NCI-H1048 (cell line): ENCODE data around the gene SLC7A7.
"Not testable (repeated sequence)": the region's sequence is repeated elsewhere in the genome, so short reads cannot be mapped to it uniquely, and the experiment has no call there.

Experiments
- DNase-seq: peaks from one replicate; lab custom pipeline; 2025; lab: John Stamatoyannopoulos, UW

Gene SLC7A7

DNA sequence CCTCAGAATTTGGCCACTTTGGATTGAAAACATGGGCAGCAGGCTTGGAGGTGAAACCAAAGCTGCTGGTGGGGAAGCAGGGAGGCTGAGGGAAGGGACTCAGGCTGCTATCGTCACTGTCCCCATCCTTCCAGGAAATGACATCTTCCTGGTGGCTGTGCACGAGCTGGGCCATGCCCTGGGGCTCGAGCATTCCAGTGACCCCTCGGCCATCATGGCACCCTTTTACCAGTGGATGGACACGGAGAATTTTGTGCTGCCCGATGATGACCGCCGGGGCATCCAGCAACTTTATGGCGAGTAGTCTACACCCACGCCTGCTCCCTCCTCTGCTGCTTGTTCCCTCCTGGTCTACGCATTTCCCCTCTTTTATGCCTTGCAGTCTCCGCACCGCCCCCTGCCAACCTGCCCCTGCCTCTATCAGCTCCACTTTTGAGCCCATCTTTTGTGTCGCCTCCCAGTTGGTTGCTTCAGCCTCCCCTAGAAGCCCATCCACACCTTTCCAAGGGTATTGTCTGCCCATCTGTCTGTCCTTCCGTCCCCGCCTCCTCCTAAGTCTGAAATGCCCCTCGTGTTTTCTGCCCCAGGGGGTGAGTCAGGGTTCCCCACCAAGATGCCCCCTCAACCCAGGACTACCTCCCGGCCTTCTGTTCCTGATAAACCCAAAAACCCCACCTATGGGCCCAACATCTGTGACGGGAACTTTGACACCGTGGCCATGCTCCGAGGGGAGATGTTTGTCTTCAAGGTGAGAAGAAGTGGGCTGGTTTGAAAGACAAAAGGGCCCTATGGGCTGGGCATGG lies 28.1 kb upstream of the SLC7A7 start:
- DNase-seq, result no peak

DNA sequence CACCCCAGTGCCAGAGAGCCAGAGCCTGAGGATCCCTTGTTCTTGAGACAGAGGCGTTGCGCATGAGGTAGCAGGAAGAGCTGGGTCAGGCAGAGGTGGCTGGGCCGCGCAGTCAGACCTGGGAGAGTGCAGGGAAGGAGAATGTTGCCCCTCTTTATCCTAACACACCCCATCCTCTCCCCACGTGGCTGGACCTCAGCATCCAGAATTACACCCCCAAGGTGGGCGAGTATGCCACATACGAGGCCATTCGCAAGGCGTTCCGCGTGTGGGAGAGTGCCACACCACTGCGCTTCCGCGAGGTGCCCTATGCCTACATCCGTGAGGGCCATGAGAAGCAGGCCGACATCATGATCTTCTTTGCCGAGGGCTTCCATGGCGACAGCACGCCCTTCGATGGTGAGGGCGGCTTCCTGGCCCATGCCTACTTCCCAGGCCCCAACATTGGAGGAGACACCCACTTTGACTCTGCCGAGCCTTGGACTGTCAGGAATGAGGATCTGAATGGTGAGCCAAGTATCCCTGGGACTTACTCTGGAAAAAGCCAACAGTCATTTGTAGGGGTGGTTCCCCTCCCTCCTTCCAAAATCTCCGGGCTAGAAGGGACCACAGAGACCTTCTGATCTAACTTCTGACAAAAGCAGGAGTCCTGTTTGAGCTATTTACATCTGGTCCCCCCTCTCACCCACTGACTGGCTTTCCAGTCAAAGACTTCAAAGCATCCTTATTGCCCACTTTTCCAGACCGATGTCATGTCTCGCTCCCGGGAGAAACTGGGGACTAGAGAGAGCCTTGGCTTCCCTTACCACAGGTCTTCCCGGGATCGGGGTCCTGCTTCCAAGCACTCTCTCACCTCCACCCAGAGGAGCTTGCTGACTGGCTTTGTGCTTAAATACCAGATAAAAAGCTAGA lies 27.2 kb upstream of the SLC7A7 start:
- no peak for DNase-seq

DNA sequence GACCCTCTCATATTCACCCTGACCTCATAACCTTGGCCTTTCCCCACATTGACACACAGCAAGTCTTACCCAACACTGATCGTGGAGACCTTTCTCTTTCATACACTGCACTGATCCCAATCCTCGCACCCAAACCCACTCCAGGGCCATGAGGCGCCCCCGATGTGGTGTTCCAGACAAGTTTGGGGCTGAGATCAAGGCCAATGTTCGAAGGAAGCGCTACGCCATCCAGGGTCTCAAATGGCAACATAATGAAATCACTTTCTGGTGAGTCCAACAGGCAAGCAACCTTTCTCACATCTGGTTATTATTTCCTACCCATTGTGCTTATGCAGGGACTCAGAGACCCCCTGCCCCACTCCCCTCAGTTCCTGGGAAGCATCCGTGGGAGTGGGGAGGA lies 26.5 kb upstream of the SLC7A7 start:
- no peak for DNase-seq

DNA sequence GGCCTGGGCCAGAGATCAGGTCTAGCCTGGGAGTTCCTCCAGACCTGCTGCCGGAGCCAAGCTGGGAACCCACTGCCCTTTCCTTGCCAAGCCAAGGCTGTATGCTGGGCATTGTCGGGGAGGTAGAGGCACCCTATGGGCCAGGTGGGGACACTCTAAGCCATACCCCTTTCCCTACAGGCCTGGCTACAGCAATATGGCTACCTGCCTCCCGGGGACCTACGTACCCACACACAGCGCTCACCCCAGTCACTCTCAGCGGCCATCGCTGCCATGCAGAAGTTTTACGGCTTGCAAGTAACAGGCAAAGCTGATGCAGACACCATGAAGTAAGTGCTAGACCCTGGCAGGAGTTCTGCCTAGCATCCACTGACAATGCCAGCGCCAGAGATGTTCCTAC lies 26.1 kb upstream of the SLC7A7 start:
- no peak for DNase-seq

DNA sequence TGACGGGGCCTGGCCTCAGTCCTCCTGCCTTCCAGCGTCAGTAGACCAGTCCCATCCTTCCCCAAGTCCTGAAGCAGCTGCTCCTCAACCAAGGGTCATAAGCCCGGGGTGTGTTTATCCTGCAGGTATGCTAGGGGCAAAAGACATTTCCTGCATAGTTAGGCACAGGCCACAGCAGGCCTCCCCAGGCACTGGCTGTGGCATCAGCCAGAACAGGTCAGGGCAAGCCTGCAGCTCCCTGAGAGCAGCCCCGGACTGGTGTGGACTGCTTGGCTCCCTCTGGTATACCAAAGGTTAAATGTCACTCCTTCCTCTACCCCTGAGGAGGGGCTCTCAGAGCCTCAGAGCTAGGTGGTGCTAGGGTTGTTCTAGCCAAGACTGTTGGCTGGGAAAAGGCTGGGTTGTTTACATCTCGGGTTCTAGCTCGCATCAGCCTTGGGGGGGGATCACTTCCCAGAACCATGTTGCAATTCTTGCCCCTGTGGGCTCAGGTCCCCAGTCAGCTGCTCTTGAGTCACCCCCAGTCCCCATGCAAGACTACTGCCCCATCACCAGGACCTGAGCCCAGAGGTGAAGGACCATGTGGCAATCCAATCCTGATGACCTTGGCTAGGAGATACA lies 24.0 kb upstream of the SLC7A7 start:
- no peak for DNase-seq

DNA sequence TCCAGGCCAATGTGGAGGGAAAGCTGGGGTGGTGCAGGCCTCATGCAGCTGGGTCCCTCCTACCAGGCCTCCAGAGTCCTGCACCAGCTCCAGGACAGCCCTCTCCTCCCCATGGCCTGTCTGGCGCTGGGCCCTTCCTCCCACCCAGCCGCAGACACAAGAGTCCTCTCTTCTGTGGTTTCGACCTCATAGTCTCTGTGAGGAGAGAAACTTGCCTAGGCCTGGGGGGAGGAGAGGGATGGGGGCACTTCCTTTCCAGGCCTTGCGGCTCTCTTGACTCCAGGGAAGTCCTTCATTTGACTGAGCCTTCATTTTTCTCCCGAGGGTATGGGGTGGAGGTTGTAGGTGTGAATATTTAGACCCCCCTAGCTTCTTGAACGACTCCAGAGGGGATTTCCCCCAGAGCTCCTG lies 23.4 kb upstream of the SLC7A7 start:
- no peak for DNase-seq

DNA sequence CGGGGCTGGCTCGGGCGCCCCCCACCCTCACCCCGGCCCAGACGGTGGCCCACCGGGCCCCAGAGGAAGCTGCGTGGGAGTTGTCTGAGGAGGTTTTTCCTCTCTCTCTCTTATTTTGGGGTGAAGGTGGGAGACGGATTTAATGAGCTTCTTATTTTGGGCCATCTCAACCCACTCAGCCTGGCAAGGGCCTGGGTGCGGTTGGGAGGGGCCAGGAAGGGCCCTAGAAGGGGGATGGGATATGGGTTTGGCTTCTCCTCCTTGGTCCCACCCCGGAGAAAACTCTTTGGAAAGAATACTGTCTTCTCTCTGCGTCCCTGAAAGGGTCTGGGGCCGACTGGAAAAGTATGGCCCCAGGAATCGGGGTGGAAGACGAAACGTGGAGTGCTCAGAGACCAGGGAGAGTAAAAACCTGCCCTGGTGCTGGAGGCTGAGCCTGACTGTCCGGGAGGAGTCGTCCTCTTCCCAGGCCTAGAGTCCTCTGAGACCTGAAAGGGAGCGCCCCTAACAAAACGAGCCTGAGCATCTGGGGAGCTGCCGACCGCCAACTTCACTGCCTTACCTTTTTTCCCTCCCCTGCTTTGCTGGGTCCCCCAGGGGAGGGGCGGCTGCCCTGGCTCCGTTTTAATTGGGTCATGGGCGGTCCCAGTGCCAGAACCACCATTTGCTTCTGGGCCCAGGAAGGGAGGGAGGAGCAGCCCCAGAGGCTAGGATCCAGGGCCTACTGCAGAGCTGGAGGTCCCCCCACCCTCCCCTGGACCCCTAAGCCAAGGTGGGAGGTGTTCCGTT lies 22.7 kb upstream of the SLC7A7 start:
- no peak for DNase-seq

DNA sequence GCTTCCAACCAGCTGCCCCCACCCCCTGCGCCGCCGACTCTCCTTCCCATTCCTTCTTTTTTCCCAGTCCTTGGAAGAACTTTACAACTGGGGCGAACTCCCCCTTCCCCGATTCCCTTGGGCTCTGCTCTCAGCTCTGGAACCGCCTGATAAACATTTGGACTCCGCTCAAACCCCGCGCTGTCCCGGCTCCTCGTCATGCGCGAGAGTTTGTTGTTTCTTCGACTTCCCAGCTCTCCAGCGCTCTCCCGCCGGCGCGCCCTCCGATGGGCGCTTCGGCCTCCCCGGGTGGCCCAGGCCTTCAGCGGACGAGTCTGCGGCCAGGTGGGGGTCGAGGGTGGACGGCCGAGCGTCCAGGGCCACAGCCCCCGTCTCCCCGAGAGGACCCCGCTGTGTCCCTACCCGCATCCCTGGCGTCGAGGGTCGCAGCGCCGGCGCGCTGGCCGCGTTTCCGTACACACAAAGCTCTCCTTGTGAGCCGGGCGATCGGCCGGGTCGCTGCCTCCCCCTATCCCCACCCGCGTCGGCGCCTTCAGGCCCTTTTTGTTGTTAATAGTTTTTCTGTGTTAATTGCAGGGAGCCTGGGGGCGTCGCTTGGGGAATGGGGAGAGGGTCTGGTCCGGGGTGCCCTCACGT lies 22.0 kb upstream of the SLC7A7 start:
- no peak for DNase-seq

DNA sequence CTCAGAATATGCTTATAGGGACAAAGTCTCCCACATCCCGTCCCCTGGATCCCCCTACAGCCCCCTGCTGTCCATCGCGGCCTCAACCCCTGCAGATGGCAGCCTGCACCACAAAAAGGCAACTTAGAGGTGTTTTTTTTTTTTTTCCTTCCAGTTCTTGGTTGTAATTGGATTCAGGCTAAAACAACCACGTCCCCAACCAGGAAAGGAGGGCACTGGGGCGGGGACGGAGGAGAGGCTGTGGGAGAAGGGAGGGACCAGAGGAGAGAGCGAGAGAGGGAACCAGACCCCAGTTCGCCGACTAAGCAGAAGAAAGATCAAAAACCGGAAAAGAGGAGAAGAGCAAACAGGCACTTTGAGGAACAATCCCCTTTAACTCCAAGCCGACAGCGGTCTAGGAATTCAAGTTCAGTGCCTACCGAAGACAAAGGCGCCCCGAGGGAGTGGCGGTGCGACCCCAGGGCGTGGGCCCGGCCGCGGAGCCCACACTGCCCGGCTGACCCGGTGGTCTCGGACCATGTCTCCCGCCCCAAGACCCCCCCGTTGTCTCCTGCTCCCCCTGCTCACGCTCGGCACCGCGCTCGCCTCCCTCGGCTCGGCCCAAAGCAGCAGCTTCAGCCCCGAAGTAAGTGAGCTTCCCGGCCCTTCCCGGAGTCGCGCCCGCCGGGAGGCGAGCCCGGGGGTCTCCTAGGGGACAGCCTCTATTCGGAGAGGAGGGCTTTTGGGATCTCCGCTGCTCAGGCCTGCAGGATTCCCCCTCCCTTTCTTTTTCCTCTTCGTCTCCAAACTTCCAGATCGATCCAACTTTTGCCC lies 21.3 kb upstream of the SLC7A7 start, which contains the start of gene MMP14:
Gene MMP14 (plus strand): TSS at position 285 of the 813 bp plus-strand sequence. CDS start 233 bp downstream, at position 518.
- peak; percentile 43 for DNase-seq

DNA sequence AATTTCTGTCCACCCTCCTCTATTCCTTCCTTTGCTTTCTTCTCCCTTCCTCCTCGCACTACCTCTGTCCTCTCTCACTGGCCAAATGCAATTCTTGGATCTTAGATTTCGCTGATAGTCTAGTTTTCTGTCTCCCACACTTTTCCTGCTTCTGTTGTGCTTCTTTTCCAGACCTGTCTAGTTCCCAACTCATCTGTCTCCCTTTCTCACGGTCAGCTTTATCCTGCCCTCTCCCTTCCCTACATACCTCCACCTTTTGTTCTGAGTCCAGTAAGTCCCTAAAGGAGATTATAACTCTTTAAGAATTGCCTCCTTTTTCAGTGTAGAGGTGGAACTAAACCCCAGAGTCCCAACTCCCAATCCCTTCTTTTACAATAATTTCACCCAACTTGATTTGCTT lies 20.3 kb upstream of the SLC7A7 start:
- no peak for DNase-seq

DNA sequence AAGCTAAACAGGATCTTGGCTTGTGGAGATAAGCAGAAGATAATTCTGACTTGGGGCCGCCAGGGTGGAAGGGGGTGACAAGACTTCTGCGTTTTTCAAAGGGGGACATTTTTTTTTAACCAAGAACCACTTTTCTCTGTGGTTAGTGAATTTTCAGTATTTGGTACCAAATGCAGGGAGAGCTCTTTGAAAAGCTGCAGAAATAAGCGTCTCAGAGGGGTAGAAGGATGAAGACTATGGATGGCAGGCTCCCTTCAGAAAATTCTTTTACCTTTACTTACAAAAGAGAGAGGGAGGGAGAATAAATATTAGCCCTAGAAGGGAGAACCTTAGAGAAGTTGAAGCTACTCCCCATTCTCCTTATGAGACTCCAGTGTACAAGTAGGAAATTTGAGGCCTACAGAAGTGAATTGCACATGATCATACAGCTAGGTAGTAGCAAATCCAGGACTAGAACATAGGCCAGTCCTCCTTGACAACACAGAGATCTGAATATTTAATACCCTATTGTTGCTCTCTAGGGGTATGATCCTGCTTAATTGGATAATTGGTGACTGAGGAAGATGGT lies 15.3 kb upstream of the SLC7A7 start:
- no peak for DNase-seq

DNA sequence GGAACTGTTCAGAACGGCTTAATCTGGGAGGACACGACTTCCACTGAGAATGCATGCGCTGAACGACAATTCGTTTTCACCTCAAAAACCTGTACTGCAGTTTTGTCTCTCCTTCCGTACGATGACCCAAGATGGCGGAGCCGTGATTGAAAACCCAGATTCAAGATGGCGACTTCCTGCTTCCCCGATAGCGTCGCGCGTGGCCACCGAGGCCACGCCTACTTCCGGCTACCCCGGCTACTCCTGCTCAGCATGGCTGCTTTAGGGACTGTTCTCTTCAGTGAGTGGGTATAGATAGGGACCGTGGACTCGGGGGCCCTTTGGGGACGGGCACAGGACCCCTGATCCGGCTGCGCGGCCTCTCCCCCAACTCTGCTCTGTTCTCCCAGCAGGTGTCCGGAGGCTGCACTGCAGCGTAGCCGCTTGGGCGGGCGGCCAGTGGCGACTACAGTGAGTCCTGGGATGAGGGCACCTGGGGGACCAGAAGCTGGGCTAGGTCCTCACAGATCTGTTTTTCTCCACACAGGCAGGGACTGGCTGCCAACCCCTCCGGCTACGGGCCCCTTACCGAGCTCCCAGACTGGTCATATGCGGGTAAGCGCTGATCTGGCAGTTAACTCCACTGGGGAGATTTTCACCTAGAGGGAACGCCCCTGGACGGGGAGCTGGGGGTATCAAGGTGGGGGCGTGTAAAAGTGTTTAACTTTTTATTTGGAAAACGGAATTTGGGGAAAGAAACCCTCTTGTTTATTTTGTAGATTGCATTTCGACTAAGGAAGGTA lies 14.6 kb upstream of the SLC7A7 start, which contains the start of gene MRPL52:
Gene MRPL52 (plus strand): TSS at position 227 of the 782 bp plus-strand sequence. CDS start 26 bp downstream, at position 253.
- DNase-seq, result peak; percentile 71

DNA sequence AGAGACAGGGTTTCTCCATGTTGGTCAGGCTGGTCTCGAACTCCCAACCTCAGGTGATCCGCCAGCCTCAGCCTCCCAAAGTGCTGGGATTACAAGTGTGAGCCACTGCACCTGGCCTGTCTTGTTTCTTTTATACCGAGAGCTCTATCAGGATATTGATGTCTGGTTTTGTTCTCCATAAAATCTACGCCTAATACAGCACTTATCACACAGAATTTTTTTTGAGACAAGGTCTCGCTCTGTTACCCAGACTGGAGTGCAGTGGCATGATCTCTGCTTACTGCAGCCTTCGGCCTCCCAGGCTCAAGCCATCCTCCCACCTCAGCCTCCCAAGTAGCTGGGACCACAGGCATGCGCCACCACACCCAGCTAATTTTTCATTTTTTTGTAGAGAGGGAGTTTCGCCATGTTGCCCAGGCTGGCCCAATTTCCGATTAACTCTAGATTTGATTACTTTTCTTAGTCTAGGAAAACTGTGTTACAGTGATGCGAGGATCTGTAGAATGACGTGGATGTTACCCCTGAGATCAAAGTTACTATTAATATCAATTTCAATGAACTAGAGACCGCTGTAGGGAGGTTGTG lies 13.9 kb upstream of the SLC7A7 start:
- DNase-seq, result not testable (repeated sequence)

DNA sequence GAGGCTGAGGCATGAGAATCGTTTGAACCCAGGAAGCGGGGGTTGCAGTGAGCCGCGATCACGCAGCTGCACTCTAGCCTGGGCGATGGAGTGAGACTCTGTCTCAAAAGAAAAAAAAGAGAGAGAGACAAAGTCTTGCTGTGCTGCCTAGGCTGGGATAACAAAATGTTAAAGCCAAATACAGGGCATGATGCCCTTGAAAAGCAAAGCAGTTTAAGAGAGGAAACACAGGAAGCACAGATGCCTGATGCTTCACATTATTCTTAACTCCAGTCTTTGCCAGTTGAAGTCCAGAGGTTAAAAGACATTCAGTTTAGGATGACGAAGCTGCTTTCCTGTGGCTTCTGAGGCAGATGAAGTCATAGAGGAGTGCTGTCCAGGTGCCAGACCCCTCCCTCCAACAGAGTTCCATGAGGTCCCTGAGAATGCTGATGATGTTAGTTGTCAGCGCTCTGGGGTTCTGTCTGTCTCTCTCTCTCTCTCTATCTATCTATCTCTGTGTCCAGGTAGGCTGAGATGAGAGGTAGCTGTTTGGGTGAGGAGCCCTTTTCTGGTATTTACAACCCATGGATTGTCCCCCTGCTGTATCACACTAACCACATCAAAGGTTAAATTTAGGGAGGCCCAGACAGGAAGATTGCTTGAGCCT lies 9.6 kb upstream of the SLC7A7 start:
- no peak for DNase-seq

DNA sequence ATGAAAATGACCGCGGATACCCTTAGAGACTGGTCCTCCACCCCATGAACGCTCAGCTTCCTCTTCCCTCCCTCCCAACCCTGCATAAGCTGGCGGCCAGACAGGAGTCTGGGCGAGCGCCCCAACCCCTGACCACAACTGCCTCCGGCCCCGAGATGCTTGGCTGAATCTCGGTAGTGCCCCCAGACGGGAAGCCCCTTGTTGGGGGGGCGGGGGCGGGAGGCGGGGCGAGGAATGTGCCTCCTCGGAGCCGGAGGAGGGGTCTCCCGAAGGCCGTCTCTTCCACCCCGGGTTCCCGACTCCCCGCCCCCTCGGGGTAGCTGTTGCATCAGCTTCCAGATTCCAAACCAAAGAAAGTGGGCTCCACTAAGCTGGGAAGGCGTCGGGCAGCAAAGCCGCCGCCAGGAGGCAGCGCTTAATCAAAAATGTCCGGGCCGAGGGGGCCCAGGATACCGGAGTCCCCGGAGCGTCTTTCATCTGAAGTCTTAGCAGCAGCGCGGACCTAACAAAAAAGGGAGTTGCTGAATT lies 7.4 kb upstream of the SLC7A7 start:
- no peak for DNase-seq

DNA sequence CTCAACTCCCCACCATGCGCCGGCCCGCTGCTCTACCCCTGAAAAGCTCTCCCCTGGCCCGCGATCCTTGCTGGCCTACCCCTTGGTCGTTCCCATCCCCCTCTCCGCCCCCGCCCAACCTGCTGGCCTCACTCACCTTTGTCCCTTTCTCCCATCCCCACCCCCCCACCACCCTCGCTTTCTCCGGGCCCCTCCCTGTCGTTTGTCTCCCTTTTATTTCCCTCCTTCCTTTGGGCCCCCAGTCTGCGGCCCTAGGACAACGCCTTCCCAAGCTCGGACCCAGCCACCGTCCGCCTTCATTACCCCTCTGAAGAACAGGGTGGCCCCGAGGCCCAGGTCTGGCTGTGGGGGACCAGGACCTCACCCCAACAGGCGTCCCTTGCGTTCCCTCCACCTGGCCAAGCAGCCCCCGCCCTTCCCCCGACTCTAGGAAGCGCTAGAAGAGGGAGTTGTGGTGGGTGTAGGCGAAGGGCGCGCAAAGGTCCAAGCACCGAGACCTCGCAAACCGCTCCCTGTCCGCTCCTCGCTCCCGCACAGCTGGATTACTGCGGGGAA lies 6.9 kb upstream of the SLC7A7 start:
- no peak for DNase-seq

DNA sequence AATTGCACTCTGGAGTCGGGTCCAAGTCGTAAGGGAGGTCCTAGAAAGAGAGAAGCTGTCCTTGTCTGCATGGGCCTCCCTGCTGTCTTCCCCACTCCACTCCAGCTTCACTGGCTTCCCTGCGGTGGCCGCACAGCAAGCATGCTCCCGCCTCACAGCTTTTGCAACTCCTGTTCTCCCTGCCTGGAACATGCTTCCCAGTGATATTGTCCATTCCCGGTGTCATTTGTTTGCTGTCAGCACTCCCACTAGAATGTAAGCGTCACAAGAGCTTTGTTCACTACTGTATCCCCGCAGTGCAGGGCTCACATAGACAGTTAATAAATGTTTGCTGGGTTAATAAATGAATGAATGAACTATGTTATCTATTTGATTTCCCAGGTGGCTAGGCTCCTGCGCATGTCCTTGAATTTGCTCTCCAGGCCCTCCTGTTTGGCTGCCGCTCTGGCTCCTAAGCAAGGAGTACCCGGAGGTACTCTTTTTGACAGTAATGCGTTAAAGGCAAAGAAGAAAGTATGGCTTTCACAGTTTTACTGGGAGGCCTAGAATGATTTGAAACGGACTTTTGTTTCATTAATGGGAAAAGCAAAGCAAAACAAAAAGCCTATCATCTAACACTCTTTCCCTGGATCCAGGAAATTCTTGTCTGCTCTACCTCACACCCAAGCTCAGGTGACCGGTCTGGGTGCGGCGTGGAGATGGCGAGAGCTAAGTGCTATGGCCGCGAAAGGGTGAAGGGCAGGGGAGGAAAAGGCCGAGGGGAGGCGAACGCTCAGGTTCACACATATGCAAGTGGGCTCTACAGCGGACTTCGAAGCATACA lies 6.2 kb upstream of the SLC7A7 start:
- no peak for DNase-seq
